HG03097 (cell line): ENCODE results near the gene SLC22A6.

Source experiments
- ATAC-seq: cut with Tn5 transposase; IDR thresholded peaks from one replicate; pipeline ENCODE4 v1.9.1; 2021; ENCODE audit not compliant: unreplicated experiment, low FRiP score

Gene SLC22A6, protein sequence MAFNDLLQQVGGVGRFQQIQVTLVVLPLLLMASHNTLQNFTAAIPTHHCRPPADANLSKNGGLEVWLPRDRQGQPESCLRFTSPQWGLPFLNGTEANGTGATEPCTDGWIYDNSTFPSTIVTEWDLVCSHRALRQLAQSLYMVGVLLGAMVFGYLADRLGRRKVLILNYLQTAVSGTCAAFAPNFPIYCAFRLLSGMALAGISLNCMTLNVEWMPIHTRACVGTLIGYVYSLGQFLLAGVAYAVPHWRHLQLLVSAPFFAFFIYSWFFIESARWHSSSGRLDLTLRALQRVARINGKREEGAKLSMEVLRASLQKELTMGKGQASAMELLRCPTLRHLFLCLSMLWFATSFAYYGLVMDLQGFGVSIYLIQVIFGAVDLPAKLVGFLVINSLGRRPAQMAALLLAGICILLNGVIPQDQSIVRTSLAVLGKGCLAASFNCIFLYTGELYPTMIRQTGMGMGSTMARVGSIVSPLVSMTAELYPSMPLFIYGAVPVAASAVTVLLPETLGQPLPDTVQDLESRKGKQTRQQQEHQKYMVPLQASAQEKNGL

DNA sequence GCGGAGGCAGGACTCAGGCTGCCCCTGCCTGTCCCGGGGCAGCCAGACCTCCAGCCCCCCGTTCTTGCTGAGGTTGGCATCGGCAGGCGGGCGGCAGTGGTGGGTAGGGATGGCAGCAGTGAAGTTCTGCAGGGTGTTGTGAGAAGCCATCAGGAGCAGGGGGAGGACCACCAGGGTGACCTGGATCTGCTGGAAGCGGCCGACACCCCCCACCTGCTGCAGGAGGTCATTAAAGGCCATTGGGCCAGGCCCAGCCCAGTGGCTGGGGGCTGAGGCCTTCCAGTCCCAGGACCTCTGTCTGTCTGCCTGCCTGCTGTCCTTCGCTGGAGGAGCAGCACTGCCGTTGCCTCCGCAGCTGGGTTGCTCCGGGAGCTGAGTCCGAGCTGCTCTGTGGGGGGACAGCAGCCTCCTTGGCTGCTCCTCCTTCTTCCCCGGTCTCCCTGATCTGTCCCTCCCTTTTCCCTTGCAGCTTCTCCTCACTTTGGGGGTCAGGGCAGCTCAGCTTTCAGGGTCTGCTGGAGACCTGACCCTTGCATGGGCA lies at the start of gene SLC22A6:
TSS of gene SLC22A6 (minus strand) at position 517 of the 541 bp plus-strand sequence. CDS start at position 240, 277 bp downstream.
- ATAC-seq = no peak

DNA sequence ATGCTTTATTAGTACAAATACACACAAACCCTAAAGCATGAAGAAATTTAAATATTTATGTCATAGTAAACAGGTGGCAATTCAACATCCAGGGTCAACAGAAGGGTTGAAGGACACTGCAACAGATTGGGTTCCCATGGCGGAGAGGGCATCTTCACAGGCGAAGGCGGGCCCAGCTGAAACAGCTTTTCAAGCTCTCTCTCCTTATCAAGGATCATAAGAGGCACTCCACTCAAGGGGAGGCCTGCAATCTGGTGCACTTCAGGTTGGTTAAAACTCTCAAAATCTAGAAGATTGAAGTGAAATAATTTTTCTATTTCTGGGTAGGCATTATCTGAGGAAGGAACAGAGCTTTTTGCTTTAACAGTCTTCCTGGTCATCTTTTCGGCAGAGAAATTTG lies 47.7 kb upstream of the SLC22A6 start:
- ATAC-seq = no peak

DNA sequence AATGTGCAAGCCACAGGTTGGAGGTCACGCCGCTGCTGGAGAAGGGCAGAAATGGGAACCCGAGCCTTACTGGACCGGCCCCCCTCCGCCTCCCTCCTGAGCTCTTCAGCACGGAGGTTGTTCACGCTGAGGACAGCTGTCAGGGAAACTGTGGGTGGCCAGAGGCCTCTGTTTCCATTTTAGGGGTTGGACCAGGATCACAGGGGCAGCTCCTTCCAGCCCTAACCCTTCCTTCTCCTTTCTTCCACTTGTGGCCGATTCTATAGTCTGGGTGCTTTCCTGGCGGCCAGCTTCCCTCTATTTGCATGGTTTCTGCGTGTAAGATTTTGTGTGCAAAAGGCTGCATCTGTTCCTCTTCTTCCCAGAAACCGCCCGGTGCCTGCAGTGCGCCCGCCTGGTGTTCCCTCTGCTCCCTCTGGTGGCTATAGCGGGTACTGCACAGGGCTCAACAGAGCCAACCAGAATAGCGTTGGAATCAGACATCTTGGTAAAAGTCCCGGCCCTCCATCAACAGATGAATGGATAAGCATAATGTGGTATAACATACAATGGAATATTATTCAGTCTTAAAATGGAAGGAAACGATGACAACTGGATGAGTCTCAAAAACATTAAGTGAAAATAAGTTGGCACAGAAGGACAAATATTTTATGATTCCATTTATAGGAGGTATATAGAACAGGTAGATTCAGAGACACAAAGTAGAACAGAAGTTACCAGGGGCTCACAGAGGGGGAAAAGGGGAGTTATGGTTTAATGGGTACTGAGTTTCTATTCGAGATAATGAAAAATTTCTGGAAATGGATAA lies 39.3 kb upstream of the SLC22A6 start:
- ATAC-seq = no peak

DNA sequence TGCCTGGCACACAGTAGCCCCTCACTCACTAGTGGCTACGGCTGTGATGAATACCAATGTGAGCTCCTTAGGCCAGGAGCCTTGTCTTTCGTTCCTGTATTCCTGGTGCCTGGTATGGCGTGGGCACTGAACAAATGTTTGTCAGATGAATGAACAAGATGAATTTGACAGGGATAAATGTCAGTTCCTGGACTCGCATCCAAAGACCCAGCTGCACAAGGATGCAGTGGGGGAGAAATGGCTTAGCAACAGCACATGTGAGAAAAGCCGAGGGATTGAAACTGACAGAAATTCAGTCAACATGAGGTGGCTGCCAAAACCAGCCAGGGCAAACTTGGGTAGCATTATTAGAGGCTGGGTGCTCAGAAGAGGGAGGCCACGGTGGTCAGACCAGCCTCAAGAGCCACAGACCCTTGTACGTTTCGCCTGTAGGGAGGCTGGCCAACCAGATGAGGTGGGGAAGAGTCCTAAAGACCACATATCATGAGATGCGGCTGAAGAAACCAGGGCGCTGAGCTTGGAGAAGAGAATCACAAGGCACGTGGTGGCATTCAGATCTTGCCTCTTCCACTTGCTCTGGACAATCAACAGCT lies 38.6 kb upstream of the SLC22A6 start:
- ATAC-seq = no peak

DNA sequence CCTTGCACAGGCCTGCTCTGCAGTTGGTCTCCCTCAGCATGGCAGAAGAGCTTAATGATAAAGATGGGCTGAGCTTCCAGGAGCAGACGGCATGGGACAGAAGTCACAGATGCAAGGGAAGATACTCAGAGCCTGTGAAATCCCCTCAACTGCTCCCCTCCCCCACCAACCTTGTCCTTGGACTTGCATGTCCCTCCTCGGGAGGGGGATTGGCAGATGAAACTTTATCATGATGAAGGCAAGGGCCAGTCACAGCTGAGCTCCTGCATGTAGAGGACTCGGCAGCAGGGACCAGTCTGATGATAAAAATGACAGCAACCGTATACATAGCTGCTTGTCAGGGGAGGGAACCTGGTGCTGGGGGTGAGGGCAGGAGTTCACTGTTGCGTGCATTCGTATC lies 37.7 kb upstream of the SLC22A6 start:
- no peak for ATAC-seq

DNA sequence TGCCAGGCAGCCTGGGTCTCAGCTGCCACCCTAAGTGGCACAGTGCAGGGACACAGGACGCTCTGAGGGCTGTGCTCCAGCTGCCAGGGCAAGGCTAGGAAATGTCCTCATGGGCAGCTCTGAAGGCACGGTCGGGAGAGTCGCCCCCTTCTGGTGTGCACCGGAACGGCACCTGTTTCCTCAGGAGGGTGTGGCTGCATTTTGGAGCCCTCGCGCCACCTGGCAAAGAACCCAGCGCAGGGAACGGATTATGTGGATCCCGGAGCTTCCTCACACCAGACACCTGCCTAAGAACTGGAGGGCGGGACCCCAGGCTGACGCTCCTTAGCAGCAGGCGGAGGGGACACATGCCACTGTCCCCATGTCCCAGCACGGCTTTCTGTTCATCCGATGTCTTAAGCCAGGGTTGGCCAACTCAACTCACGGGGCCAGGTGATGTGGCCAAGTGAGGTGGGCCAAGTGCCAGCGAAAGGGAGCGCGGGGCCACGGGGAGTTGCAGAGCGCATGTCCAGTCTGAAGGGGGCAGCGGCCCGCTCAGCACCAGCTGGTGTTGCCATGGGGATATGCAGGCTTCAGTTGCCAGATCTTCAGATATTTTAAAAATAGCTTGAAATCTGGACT lies 36.0 kb upstream of the SLC22A6 start:
- ATAC-seq = no peak

DNA sequence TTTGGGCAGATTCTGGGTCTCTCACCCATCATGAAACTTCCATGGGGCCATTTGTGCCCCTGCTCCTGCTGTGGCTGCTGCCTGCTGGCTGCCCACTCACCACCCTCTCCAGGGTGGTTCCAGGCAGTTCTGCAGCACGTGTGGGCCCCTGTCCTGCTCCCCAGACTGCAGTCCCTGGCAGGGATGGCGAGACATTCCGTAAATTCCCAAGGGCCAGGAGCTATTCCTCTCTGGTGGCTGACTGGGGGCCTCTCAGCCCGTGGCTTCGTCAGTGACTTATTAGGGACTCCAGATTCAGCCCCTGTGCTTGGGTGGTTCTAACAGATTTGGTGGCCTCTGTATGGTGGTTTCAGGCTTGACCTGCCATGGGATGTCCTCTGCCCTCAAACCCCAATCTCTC lies 34.7 kb upstream of the SLC22A6 start:
- no peak for ATAC-seq

DNA sequence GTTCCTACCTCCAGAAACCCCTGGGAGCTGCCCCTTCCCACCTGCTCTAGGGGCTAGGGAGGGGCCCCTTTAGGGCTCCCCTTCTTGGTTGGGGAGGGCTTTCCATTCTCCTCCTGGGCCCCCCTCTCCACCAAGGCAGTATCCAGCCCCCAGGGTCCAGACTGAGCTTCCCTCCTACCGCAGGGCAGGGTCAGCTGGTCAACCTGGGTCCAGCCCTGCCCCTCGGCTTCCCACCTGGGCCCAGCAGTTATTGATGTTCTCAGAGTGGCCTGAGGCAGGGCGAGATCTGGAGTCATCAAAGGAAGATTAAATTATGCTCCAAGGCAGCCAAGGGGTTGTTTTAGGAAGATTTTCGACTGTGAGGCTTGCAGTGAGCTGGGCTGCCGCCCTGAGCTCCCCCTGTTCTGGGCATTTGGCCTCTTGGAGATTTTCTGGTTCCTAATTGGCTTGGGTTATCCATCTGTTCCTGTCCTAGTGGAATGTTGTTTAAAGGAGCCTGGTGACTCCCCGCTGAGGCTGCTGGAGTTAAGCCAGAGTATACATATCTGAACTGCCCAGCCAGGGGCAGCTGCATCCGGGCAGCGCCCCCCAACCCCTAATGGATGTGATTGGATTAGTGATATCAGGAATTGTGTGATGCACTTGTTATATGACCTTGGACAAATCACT lies 32.7 kb upstream of the SLC22A6 start:
- no peak for ATAC-seq

DNA sequence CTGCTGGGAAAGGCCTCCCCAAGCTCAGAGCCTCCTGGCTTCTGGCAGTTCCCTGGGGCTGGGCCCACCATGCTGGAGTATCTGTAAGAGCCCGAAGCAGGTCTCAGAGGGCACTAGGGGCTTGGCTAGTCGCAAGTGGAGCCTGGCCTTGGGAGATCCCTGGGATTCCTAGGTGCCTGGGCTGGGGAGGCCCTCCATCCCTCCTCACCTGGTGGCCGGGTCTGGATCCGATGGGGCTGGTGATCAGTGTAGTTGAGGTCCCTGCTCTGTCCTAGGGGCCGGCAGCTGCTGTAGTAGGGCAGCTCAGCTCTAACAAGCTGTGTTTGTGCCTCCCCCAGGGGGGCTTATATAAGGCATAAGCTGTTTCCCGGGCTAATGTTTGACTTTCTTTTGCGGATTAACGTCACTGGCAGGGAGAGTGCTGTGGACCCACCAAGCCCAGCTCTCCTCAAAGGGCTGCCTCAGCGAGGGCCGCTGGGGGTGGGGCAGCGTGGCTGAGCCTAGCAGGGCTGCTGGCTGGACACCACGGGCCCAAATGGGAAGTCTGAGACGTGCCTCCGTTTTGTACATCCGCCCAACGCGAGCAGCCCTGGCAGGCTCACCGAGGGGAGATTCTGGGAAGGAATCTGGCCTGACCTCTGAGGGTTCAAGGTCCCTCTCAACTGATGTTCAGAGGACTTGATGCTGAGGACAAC lies 30.9 kb upstream of the SLC22A6 start, which contains the start of gene SLC22A8:
TSS of gene SLC22A8 (minus strand) at position 321 of the 695 bp plus-strand sequence. CDS start 883 bp downstream, outside the sequence.
- no peak for ATAC-seq

DNA sequence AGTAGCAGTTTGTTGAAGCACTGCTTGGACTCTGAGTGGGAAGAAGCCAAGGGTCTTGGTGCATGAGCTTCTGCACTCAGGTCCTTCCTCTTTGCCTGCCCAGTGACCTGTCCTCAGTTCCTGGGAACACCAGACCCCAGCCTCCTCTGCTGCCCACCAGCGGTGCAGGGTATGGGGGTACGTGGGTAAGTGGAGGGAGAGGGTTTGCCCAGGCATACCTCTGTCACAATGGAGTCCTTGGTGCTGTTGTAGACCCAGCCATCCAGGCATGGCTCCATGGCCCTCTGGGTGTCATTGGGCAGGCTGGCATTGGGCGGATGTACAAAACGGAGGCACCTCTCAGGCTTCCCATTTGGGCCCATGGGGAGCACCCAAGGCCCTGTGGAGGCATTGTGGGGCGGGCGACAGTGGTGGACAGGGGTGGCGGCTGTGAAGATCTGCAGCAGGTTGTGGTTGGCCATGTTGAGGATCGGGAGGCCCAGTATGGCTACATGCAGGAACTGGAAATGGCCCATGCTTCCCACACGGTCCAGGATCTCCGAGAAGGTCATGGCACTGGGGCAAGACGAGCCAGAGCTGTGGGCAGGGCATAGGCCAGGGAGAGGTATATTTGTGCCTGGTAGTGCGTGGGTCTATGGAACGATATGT lies 29.8 kb upstream of the SLC22A6 start:
- no peak for ATAC-seq

DNA sequence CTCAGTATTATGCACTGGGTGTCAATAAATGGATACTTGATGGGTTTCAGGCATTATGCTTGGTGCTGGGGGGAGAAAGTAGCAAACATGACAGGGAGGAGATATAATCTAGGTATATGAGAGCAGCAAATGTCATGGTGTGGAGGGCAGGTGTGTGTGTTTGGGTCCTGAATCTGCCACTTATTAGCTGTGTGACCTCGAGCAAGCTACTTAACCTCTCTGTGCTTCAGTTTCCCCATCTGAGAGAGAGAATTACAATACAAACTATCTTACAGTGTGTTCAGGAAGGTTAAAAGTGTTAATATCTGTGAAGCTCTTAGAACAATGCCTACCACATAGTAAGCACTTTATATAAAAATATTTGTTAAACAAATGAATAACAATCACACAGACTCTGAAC lies 28.1 kb upstream of the SLC22A6 start:
- ATAC-seq = no peak

DNA sequence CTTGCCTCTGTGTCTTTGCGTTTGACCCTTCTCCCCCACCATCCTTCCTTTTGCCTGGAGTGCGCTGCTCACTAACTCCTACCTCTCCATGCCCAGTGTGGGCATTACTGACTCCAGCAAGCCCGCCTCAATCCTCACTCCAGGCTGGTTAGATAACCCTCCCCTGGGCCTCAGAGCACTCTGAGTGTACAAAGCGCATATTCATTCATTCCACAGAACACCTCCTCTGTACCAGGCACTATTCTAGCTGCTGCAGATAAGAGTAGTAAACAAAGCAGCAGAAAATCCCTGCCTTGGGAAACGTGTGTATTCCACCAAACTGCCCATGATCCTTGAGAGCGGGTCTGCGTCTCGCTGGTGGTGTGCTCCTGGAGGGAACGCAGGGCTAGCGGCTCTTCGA lies 27.7 kb upstream of the SLC22A6 start:
- ATAC-seq = no peak

DNA sequence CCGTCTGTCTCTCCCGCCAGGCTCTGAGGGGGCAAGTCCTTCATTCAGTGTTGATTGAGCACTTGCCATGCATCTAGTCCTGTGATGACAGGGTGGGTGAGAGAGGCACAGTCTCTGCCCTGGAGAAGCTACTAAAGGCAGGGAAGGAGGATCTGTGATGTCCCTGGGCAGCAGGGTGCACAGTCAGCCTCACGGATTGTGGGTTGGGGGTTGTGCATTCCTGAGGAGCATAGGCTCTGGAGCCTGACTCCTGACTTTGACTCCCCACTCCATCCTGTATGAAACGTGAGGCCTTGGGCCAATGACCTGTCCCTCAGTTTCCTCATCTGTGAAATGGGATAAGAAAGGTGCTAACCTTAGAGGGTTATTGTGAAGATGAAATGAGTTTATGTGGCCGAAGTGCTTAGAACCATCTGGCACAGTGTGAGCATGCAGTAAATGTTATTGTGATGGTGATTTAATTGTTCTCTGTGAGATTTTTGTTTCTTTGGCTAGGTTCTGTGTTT lies 26.2 kb upstream of the SLC22A6 start:
- no peak for ATAC-seq

DNA sequence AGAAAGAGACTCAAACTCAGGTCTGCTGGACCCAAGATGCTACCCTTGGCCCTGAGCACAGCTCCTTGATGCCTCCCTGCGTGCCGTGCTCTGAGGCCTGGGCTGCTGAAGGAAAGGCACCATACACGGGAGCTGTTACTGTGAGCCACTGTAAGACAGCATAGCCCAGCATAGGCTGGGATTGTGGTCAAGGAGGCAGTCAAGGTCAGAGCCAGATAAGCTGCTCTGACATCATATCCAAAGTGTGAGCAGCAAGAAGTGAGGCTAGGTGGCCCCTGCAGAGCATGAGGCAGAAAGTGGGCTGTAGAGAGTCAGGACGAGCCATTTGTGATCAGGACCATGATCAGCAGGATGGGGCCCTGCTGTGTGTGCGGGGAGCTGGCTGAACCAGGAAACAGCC lies 23.2 kb upstream of the SLC22A6 start:
- ATAC-seq = no peak

DNA sequence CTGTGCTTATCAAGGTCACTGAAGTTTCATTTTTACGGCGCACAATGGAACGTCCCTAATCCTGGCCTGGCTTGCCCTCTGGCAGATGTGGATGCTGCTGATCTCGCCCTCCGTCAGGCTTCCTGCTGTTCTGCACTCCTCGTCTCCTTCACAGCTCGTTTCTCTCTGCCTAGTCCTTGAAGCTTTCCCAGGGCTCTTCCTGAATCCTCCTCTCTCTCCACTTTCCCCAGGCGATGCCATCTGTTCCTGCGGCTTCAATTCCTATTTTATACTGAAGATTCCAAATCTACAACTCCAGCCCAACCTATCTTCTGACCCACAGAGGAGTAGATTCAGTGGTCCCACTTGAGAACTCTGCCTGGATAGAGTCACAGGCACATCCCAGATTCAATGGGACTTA lies 16.7 kb upstream of the SLC22A6 start:
- no peak for ATAC-seq

DNA sequence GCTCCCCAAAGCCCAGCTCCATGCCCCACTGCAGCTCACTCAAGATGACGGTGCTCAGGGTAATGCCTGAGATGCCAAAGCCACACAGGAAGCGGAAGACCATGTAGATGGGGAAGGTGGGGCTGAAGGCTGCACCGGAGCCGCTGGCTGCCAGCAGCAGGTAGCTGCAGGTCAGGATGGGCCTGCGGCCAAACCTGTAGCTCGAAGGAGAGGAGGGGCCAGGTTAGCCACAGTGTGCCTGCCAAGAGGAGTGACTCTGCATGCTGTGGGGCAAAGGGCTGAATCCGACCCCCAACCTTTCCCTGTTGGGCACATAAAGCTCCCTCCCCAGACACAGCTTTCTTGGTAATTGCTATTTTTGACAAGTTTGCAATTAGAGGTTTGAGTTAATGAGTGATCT lies 14.9 kb upstream of the SLC22A6 start:
- no peak for ATAC-seq

DNA sequence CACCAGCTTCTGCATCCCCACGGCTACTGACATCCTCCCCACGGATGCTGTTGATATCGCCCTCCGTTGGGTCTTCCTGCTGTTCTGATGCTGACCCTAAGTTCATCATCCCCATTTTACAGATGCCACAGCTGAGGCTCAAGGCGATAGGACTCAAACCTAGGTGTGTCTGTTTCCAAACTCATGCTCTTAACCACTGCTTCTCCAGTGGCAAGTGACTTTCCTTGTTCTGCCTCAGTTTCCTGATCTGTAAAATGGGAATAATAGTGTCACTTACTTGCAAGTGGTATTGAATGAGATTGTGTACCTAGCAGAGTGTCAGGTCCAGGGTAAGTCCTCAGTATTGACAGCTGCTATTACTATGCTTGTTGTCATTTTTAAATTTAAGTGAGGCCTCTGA lies 14.4 kb upstream of the SLC22A6 start:
- no peak for ATAC-seq

DNA sequence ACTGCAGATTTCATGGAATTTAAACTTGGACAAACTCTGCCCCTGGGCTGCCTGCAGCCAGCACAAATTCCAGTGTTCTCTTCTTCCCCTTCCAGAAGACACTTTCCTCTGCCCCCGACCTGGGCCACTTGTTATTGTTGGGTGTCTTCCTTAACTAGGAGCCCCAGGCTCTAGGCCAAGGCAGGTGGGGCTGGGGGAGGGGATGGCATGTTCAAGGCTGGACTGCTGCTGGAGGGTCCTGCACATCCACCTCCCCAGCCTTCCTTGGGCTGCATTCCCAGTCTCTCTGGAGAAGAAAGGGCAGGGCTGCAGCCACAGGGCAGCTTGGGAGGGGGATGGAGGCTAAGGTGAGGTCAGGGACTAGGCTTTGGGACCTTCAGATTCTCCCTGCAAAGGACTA lies 11.5 kb upstream of the SLC22A6 start:
- ATAC-seq = no peak

DNA sequence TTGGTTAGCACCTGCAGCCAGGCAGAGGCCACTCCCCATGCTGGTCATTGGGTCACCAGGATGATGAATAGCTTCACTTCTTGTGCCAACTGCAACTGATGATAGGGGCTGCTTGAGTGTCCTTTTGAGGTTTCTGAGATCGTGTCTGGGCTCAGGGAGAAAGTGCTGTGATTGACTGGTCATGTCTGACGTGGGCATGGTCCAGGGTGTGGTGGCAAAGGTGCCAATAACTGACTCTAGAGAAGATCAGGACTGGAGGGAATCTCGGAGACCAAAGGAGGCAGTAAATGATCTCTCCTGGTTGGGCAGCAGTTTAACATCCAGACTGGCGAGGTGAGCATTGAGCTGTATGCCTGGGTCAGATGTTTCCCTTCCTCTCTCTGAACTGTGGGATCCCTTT lies 10.0 kb upstream of the SLC22A6 start:
- ATAC-seq = no peak
